IPS-NIHi7 (cell line): ENCODE results near the gene DENND4A.

Experiments used
- DNase-seq: peaks from one replicate; pipeline ENCODE4 v3.0.0; 2012; ENCODE audit warnings: mixed read lengths; ENCODE audit errors: extremely low spot score

DENND4A gene

DNA sequence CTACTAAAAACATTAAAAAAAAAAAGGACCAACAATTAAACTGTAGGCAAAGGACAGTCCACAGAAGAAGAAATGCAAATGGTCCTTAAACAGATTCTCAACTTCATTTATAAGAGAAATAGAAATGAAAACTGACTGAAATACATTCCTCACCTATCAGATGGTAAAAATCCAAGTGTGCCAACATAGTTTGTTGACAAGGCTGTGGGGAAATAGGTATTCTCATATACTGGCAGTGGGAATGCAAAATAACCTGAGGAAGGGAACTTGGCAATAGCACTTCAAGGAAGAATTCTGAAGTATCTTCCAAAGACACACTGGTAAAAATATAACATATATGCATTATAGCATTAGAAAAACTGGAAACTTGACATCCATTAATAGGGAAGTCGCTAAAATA, 116.5 kb downstream of the DENND4A start:
- no peak for DNase-seq

DNA sequence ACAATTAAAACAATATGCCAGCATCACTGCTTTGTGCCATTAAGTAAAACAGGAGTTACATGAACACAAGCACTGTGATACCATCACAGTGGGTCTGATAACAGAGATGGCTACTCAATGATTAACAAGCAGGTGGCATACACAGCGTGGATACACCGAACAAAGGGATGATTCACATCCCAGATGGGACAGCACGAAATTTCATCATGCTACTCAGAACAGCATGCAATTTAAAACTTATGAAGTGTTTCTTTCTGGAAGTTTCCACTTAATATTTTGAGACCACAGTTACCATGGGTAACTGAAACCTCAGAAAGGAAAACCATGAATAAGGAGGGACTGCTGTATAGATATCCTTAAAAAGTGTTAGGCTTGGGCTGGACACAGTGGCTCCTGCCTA, 125.8 kb downstream of the DENND4A start:
- DNase-seq, result no peak

GRCh38 chr15:65663521-65663920, 128.6 kb downstream of the DENND4A start:
- no peak for DNase-seq

DNA sequence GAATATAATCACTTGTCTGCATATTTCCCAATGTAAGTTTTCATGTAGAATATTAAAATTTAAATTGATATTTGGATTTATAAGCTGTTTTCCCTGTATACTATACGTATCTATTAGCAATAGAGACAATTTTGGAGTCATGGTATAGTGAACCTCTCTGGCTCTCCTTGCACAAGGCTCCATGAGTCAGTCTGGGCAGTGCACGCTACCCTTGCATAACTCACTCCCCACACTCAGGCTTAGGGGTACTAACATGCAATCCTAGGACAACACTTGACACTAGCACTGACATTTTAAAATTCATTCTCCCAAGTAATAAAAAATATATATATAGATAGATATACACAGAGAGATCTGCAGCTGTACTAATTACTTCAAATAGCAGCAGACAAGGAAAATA, 131.2 kb downstream of the DENND4A start:
- DNase-seq, result no peak

- no peak for DNase-seq
These were observed 132.5 kb downstream of the DENND4A start for GRCh38 chr15:65659502-65660052.

DNA sequence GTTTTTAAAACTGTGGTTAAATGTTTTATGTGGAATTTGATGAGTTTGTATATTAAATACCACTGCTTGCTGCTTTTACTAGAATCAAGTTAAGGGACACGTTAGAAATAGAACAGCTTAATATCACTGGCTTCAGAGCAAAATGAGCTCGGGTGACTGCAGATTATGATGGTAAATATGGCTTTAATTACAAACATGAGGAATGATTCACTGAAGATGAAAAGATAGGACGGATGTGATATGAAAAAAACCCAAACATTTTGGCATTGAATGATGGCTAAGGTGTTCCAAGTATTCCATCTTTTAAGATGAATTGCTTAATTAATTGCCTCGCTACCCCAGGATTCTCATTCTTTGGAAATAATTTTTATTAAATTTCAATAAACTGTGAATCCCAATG, 136.6 kb downstream of the DENND4A start:
- DNase-seq, result no peak

- DNase-seq, result no peak
These were observed 137.1 kb downstream of the DENND4A start for GRCh38 chr15:65655026-65655425.

DNA sequence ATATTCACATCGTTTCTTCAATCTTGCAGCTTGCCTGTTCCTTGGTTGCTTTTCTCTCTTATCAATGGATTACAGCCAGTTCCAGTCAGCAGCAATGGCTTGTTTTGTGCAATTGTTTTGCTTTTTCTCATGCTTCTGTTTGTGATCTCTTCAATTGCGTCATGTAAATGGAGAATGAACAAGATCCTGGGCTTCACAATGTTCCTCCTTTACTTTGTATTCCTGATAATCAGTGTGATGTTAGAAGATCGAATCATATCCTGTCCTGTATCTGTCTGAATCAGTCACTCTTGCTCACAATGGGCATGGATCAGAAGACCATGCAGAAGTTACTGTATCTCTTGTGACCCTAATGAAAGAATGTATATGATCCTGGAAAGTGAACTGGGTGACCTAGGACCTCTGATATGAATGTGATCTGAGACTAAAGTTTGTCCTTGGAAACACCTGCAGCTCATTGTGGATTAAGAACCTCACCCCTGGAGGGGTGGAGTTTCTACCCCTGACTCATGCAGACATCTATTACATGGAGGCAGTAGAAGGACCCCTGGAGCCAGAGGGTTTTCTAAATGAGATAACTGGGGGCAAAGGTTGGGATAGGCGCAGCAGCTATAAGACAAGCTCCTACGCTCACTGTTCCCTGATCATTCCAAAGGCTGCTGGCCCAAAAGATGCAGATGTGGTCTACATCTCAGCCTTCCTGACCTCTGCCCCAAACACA, 138.1 kb downstream of the DENND4A start:
- no peak for DNase-seq

DNA sequence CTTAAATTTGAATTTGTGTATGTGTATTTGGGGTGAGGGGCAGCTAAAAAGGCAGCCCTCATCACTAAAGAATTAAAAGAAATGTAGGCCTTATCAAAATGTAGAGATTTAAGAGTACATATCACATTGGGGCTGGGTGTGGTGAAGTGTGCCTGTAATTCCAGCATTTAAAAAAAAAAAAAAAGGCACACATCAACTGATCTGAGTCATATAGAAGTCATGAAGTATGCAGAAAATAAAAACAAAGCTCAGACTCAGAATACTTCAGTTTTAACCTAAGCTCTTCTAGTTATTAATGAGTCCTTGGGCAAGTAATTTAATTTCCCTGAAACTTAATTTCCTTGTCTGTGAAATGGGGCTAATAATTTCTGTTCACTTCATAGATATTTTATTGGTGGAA, 138.8 kb downstream of the DENND4A start:
- no peak for DNase-seq

DNA sequence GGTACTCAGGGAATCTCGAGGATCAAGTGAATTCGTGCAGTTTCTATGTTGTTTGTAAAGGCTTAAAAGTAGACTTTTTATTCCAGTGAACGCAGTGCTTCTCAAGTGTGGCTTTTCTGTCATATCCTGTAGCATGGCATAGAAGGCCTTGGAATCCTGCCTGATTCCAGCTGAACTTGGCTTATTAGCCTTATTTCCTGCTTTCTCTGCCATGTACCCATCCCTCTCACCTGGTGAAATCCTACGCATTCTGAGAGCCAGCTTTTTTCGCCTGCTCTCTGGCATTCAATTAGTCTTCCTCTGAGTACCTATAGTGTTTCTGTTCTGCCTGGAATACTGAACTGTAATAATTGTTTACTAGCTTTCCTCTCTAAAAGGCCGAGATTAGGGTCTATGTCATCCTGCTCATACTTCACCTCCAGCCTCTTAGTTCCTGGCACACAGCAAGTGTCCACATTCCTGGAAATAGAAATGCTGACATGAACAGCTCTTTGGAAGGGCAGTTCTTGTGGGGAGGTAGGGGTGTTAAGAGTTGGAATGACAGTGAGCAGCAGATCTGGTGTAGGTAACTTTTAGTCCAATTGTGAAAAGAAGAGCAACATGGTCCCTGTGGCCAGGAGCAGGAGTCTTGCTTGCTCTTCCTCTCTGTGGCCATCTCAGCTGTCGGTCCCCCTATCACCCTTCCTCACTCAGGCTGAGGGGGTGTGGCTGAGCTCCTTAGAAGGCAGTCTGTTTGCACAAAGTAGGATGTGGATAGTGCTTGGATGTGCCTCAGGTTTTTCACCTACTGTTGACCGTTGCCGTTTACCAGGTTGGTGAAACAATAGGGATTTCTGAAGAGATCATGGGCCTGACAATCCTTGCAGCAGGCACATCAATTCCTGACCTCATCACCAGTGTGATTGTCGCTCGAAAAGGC, 140.0 kb downstream of the DENND4A start:
- DNase-seq, result no peak

DNA sequence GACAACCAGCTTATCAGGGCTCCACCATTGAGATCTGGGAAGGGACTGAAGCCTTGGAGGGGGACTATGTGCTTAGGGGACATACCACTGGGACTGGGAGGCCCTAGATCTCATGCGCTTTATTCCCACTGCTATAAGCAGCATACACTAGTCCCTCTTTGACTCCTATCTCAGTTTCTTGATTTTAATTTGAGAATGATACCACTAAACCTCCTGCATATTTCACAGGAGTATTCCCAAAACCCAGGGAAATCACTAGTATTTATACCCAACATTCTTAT, 141.1 kb downstream of the DENND4A start:
- no peak for DNase-seq

DNA sequence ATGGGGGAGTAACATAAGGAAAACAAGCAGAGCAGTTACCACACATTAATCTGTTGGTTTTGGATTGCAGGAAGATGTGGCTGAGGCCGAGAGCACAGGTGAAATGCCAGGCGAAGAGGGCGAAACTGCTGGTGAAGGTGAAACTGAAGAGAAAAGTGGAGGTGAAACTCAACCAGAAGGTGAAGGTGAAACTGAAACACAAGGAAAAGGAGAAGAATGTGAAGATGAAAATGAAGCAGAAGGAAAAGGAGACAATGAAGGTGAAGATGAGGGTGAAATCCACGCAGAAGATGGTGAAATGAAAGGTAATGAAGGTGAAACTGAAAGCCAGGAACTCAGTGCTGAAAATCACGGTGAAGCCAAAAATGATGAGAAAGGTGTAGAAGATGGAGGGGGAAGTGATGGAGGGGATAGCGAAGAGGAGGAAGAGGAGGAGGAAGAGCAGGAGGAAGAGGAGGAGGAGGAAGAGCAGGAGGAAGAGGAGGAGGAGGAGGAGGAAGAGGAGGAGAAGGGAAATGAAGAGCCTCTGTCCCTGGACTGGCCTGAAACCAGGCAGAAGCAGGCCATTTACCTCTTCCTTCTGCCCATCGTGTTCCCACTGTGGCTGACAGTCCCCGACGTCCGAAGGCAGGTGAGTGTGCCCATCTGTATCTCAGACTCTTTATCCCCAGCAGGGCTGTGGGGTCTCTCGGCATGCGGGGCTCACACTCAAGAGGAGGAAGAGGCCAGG, 141.6 kb downstream of the DENND4A start:
- no peak for DNase-seq

- DNase-seq, result peak; percentile 27
These were observed 145.6 kb downstream of the DENND4A start for GRCh38 chr15:65646486-65646885.

- no peak for DNase-seq
These were observed 146.7 kb downstream of the DENND4A start for GRCh38 chr15:65645392-65645791.

GRCh38 chr15:65644282-65644681, 147.8 kb downstream of the DENND4A start:
- DNase-seq, result no peak

DNA sequence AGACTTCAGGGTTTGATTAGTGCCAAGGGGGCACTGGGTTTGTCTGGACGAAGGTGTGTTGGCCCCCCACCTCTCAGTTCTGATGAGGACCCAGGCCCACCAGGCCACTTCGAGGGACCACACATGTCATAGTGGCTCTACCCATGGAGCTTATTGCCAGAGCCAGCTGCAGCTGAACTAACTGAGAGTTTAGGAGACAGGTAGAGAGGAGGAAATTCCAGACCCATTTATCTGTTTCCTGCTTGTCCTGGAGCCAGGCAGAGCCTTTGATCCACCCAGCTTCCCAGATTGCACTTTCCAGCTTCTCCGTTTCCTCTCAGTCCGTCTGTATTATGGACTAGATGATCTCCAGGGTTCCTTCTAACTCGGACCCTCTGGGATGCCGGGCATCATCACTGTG, 149.5 kb downstream of the DENND4A start:
- no peak for DNase-seq

GRCh38 chr15:65641768-65642475, 150.2 kb downstream of the DENND4A start:
- no peak for DNase-seq

- DNase-seq, result no peak
These were observed 152.6 kb downstream of the DENND4A start for GRCh38 chr15:65639509-65639908.

- peak; percentile 84 for DNase-seq
These were observed 153.4 kb downstream of the DENND4A start for GRCh38 chr15:65638681-65639089.

- DNase-seq, result no peak
These were observed 154.0 kb downstream of the DENND4A start for GRCh38 chr15:65638109-65638508.

- no peak for DNase-seq
These were observed 157.7 kb downstream of the DENND4A start for GRCh38 chr15:65634356-65634755.

- no peak for DNase-seq
These were observed 158.3 kb downstream of the DENND4A start for GRCh38 chr15:65633752-65634151.
